Activated T-helper 1 cell treated with Interleukin-2 at 50 U/mL for 16 hours (primary cell): ENCODE measurements around the gene CCR4.
"Not testable (repeated sequence)": the region's sequence is repeated elsewhere in the genome, so short reads cannot be mapped to it uniquely, and the experiment has no call there.

Experiments used
- DNase-seq: peaks from one replicate; pipeline ENCODE4 v3.0.0-alpha.2; 2020; ENCODE audit warnings: low read depth

The CCR4 gene

DNA sequence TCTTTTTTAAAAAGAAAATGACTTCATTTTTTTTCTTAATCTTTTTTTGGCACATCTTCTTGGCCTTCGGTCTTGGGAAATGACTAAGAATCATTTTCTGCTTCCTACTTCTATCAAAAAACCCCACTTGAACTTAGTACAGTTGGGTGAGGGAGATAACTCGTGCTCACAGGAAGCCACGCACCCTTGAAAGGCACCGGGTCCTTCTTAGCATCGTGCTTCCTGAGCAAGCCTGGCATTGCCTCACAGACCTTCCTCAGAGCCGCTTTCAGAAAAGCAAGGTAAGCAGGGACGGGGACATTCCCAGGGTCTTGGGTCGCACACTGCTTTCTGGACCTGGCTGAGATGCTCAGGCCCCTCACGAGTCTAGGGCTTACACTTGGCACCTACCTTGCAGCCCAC lies at the start of gene CCR4:
Gene CCR4 (plus strand): TSS at position 235 of the 402 bp plus-strand sequence. CDS start 1,779 bp downstream, outside the sequence.
- peak; percentile 37 for DNase-seq

DNA sequence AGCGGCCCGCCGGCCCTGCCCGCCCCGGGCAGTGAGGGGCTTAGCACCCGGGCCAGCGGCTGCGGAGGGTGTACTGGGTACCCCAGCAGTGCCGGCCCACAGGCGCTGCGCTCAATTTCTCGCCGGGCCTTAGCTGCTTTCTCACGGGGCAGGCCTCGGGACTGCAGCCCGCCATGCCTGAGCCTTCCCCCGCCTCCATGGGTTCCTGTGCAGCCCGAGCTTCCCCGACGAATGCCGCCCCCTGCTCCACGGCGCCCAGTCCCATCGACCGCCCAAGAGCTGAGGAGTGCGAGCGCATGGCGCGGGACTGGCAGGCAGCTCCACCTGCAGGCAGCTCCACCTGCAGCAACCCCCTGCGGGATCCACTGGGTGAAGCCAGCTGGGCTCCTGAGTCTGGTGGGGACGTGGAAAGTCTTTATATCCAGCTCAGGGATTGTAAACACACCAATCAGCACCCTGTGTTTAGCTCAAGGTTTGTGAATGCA lies 48.5 kb upstream of the CCR4 start:
- DNase-seq = peak; percentile 7

DNA sequence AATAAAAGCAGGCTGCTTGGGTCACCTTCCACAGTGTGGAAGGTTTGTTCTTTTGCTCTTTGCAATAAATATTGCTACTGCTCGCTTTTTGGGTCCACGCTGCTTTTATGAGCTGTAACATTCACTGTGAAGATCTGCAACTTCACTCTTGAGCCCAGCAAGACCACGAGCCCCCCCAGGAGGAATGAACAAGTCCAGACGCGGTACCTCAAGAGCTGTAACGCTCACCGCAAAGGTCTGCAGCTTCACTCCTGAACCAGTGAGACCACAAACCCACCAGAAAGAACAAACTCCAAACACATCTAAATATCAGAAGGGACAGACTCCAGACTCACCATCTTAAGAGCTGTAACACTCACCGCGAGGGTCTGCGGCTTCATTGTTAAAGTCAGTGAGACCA lies 47.5 kb upstream of the CCR4 start:
- no peak for DNase-seq

DNA sequence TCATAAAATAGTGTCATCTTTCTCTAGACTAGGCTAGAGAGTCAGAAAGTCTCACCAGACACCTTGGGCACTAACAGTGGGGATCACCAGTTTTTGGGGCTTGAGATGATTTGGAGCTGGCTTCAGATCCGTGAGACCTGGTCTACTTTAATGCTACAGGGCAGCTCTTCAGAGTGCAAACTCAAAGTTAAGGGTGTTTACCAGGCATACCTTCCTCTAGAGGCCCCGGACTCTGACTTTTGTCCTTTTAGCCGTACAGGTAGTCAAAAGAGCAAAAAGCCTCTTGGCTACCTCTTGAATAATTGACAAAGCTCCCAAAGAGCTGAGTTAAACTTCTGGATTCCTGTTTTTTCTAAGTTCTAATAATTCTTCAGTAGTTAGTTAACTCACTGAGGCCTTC lies 41.4 kb upstream of the CCR4 start:
- DNase-seq = no peak

DNA sequence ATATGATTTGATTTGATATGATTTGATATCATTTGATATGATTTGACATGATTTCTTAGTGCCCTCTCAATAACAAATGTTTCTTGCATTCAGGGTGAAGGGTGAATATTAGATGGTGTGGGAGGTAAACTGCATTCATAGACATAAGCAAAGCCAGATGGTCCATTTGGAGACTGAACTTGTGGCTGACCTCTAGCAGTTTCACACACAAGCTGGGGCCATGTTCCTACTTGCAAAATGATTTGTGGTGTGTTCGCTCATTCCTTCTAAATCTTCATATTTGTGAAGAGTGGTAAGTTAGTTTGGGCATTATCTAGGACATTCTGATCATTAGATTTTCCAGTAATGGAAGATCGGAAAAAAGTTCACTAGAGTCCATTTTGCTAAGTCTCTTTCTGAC lies 40.5 kb upstream of the CCR4 start:
- no peak for DNase-seq

DNA sequence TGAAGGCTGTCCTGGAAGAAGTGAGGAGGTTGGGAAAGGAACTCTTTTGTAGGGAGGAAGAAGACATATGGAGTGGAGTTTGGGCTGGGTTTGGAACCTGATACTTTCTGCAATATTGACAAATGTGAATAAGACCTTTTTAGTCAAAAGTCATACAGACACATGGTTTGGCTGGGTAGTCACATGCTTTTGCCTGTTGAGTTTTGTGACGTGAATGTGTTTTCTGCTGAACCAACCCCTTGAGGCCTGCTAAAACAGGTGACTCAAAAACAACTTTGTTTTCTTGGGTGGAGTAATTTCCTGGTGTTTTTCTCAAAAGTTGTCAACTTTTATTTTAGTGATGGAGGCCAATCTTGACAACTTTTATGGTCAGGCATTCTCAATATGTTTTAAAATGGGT lies 39.4 kb upstream of the CCR4 start:
- DNase-seq = no peak

DNA sequence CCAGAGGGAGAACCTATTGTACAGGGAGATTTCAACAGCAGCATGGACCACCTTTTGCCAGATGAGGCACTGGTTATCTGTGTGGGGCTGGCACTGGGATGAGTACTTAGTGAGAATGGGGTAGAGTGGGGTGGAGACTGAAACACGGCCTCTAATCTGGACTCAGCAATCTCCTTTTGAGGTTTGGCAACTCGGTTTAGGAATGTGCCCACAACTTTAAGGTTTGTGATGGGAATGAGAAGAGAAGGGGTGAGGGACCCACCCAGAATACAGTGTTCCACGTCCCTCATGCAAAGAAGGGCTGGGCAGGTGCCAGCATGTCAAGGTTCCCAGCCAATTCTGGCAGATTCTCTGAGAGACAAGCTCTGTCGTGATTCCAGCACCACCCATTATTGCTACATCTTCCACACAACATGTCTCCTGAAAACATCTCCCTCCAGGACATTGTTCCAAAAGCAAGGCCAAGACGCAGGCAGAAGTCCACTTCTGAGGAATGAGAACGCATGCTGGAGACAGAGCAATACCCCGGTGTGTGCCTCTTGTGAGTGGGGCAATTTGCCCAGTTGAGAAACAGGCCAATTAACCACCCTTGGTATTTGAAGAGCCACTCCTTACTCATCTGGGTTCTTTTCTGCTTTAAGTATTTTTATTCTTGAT lies 37.5 kb upstream of the CCR4 start:
- DNase-seq = no peak

DNA sequence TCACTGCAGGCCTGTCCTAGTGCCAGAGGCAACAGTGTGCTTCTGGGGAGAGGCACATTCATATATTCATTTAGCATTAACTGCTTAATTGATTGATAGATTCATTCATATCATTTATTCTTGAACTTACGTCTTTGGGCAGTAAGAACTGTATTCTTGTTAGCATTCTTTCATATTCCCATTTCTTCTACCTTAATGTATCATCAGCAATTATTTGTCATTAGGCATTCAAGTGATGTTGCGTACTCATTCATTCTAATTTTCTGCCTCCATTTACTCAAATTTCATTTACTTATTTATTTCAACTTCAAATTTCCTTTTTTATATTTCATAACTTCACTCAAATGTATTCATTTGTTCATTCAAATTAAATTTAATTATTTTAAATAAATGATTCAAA lies 31.5 kb upstream of the CCR4 start:
- DNase-seq = no peak

DNA sequence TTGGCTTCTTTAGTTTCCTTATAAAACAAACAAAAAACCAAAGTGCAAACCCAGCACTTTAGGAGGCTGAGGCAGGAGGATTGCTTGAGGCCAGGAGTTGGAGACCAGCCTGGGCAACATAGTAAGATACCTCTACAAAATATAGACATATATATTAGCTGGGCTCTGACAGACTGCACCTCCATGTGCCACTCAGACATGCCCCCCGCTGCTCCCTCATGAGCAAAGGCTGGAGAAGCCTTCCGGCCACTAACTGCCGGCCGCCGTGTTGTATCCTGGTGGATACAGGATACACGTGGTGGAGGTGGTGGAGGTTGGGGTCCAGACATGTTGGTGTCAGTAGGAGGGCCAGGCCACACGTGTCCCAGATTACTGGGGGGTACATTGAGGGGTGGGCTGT lies 29.4 kb upstream of the CCR4 start:
- no peak for DNase-seq

DNA sequence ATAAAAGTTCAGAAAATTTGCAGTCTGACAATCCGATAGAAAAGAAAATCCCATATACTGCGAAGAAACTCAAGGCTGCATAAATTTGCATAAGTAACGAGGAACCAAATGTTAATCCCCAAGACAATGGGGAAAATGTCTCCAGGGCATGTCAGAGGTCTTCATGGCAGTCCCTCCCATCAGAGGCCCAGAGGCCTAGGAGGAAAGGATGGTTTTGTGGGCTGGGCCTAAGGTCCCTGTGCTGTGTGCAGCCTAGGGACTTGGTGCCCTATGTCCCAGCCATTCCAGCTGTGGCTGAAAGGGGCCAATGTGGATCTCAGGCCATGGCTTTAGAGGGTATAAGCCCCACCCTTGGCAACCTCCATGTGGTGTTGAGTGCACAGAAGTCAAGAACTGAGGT lies 21.3 kb upstream of the CCR4 start:
- no peak for DNase-seq

DNA sequence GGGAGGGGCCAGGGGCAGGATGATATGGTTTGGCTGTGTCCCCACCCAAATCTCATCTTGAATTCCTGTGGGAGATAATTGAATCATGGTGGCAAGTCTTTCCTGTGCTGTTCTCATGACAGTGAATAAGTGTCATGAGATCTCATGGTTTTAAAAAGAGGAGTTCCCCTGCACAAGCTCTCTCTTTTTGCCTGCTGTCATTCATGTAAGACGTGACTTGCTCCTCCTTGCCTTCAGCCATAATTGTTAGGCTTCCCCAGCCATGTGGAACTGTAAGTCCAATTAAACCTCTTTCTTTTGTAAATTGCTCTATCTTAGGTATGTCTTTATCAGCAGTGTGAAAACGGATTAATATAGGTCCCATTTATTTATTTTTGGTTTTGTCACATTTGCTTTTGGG lies 20.2 kb upstream of the CCR4 start:
- DNase-seq = not testable (repeated sequence)

DNA sequence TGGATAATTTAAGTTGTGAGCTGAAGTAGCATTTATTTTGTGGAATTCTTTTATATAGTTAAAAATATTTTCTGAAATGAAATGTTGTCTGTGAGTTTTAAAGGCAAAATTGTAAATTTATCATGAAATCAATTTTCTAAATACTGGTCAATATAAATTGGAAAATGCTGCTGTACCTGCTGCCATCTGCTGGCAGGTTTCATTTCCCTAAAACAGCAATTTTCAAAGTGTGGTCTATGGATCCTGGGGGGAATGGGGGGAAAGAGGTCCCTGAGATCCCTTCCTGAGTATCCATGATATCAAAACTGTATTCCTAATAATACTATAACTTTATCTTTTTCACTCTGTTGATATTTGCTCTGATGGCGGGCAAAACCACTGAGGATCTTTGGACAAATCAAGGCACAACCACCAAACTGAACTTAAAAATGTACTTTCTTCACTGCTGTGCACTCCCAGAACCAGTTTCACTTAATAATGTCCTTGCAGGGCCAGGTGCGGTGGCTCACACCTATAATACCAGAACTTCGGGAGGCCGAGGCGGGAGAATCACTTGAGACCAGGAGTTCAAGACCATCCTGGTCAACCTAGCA lies 17.2 kb upstream of the CCR4 start:
- DNase-seq = no peak

DNA sequence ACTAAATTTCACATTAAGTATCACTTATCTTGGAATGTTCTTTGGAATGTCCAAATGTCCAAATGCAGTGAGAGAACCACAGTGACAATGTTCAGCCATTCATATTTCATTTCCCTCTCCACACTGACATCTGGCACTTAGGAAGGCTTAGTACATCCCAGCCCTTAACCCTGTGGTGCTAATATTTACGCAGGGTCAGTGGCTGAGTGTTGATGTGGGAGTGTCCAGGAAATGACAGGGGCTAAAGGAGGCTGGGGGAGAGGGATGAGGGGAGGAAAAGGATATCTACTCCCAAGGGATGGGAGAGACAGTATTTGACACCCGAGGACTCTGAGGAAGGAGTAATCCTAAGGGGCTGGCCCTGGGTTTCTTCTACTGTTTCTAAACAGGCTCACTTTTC lies 14.1 kb upstream of the CCR4 start:
- no peak for DNase-seq

DNA sequence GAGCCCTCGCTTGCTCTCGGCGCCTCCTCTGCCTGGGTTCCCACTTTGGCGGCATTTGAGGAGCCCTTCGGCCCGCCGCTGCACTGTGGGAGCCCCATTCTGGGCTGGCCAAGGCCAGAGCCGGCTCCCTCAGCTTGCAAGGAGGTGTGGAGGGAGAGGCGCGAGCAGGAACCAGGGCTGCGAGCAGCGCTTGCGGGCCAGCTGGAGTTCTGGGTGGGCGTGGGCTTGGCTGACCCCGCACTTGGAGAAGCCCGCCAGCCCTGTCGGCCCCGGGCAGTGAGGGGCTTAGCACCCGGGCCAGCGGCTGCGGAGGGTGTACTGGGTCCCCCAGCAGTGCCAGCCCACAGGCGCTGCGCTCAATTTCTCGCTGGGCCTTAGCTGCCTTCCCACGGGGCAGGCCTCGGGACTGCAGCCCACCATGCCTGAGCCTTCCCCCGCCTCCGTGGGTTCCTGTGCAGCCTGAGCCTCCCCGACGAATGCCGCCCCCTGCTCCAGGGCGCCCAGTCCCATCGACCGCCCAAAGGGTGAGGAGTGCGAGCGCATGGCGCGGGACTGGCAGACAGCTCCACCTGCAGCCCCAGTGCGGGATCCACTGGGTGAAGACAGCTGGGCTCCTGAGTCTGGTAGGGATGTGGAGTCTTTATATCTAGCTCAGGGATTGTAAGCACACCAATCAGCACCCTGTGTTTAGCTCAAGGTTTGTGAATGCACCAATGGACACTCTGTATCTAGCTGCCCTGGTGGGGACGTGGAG lies 11.7 kb upstream of the CCR4 start:
- DNase-seq = not testable (repeated sequence)

DNA sequence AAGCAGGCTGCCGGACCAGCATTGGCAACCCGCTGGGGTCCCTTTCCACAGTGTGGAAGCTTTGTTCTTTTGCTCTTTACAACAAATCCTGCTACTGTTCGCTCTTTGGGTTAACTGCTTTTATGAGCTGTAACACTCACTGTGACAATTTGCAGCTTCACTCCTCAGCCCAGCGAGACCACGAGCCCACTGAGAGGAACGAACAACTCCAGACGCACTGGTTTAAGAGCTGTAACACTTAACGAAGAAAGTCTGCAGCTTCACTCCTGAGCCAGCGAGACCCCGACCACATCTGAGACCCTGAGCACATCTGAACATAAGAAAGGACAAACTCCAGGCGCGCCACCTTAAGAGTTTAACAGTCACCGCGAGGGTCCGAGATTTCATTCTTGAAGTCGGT lies 10.7 kb upstream of the CCR4 start:
- DNase-seq = no peak

DNA sequence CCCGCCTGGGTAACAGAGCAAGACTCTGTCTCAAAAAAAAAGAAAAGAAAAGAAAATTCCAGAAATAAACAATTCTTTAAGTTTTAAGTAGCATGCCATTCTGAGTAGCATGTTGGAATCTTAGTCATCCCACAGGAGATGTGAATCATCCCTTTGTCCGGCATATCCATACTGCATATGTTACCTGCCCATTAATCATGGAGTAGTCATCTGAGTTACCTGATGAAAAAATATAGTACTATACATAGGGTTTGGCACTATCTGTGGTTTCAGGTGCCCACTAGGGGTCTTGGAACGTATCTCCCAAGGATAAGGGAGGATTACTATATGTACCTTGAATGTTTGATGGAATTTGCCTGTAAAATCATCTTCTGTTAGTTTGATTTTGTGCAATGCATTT lies 6.3 kb upstream of the CCR4 start:
- no peak for DNase-seq

DNA sequence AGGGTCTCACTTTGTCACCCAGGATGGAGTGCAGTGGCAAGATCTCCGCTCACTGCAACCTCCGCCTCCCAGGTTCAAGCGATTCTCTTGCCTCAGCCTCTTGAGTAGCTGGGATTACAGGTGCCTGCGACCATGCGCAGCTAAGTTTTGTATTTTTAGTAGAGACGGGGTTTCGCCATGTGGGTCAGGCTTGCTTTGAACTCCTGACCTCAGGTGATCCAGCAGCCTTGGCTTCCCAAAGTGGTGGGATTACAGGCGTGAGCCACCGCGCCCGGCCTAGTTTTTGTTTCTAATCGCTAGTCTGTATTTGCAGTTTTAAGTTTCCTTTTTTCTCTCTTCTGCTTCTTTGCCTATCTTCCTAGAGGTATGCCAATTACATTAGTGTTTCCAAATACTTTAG lies 5.8 kb upstream of the CCR4 start:
- DNase-seq = not testable (repeated sequence)

DNA sequence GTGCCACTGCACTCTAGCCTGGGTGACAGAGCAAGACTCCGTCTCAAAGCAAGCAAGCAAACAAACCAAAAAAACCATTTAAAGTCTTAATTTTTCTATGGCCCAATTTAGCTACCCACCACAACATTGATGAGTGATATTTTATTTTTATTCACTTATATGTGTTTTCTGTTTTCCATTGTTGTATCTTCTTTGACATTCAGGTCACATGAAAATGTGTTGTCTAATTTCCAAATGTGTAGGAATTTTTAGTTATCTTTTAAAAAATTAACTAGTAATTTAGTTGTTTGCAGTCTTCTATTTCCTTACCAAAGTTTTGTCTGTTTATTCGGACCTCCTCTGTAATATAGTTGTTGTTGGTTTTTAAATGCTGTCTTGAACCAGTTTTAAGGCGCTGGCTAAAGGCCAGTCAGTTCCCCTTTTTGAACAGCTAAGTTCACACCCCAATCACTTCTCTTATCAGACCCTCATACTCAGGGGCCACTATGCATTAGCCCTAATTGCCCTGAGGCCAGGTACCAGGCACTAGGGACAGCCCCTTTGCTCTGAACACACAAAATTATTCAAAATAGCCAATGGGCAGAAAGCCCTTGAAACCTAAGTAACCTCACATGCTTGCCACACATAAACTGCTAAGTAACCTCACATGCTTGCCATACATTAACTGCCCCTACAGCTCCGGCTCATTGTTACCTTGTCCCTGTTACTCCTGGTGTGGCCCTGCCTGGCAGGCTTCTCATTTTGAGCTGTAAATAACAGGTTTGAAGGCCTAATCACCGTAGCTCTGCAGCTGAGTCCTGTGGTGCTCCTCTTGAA lies 4.3 kb upstream of the CCR4 start:
- no peak for DNase-seq

DNA sequence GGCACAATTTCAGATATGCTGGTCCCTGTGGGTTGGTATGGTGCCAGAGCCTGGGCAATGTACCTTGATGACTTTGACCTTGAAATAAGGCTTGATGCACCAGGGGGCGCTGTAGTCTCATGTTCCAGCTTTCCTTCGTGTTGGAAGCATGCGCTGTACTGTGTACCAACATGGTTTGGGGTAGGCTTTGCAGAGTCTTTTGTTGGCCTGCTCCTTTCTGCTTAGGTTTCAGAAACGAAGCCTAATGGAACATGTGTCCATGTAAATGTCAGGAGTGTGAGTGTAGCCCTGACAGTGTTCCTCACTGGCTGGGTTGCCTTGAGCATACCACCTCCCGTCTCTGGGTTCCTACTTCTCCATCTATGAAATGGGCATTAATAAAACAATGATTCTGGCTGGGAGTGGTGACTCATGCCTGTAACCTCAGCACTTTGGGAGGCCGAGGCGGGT lies 3.6 kb upstream of the CCR4 start:
- peak; percentile 75 for DNase-seq

DNA sequence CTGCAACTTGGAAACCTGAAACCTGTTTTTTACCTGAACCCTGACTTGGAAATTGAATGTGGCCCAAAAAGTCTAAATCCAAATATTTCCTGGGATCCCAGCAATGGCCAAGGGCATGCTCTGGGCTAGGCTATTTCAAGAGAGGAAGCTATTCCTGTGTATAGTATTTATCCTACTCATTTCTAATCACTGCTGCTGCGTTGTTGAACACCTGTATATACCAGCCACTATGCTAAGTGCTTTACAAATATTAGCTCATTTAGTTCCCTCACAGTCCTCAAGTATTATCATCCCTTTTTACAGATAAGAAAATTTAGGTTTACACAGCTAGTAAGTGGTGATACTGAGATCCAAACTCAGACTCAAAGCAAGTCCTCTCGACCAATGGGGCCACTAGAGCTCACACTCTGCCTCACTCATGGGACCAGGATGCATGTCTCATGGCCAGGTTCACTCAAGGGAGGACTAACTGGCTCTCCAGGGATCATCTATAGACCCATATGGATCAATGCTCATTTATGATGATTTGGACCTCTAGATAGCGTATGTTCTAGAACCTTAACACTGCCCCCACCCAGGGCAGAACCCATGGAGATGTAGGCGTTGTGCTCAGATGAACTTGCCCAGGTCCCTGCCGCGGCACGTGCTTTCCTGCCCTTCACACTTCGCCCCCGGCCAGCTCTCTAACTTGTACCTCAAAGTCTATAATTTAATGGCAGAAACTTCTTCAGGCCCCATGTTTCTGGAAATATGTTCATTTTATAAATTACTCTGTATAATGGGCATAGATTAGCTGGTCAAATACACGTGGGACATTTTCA lies 2.6 kb upstream of the CCR4 start:
- DNase-seq = no peak

DNA sequence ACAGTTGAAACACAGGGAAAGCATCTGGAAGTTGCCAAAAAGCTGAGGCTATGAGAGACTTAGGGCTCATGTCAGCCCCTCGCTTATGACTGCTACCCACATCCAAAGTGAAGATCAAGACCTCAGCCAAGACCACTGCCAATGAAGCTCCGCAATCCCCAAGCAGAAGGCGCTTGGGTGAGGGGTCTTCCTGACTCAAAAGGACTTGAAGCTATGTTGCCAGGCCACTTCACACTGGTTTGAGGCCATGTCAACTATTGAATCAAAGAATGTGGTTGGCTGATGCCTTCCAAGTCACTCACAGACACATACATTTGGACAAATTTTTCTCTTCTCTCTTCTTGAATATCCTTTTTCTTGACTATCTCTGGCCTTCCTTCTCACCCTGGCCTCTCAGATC lies 928 bp upstream of the CCR4 start:
- no peak for DNase-seq
